Stomach (tissue), 4 donors: ENCODE data around the gene IRF1.

Source experiments
- EP300 ChIP-seq: sonication (generic); formaldehyde crosslinking; IDR thresholded peaks from one replicate; pipeline ENCODE4 v1.6.1; 2017; ENCODE audit warnings: antibody characterized with exemption
- POLR2A ChIP-seq, 4 donors: fragments of 450-650 bp; IDR thresholded peaks; one replicate each; pipeline ENCODE4 v1.6.1; 2016; ENCODE audit warnings: antibody characterized with exemption in 4 of 4, control low read depth in 2 of 4, mild to moderate bottlenecking in 1 of 4, moderate library complexity in 1 of 4
- POLR2AphosphoS5 ChIP-seq, 3 donors: sonication (generic); formaldehyde crosslinking; IDR thresholded peaks; one replicate each; pipeline ENCODE4 v1.6.1; 2016; ENCODE audit warnings: antibody characterized with exemption in 3 of 3
- TF ChIP-seq, protein P1 (sequence below), 7 experiments: fragments of 450-650 bp in 4 of 7; fragments of 200-600 bp in 3 of 7; sonication (generic) in 3 of 7; IDR thresholded peaks; one replicate each; pipeline ENCODE4 v1.5.1; 2016 to 2019; ENCODE audit warnings: antibody characterized with exemption in 7 of 7, control low read depth in 2 of 7, mild to moderate bottlenecking in 1 of 7

DNA sequence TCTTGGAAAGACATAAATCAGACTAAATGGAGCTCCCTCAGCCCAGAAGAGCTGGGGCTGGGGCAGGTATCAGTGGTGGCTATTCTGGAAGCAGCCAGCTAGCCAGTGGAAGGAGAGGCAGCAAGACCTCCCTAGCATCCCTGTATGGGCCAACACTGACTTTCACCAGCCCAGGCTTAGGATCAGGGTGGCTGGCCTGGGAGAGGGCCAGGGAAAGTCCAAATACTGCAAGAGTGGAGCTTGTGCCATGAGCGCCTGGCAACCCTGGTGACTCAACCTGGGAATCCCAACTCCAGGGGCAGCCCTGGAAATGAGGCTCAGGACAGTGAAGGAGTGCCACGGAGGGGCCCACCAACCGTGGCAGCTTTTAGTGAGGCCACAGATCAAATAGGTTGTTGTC lies 7.6 kb upstream of the IRF1 start:
- TF ChIP-seq, protein P1, sequence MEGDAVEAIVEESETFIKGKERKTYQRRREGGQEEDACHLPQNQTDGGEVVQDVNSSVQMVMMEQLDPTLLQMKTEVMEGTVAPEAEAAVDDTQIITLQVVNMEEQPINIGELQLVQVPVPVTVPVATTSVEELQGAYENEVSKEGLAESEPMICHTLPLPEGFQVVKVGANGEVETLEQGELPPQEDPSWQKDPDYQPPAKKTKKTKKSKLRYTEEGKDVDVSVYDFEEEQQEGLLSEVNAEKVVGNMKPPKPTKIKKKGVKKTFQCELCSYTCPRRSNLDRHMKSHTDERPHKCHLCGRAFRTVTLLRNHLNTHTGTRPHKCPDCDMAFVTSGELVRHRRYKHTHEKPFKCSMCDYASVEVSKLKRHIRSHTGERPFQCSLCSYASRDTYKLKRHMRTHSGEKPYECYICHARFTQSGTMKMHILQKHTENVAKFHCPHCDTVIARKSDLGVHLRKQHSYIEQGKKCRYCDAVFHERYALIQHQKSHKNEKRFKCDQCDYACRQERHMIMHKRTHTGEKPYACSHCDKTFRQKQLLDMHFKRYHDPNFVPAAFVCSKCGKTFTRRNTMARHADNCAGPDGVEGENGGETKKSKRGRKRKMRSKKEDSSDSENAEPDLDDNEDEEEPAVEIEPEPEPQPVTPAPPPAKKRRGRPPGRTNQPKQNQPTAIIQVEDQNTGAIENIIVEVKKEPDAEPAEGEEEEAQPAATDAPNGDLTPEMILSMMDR (IDR thresholded peaks at IDR 0.05) = no peak
- TF ChIP-seq EP300 (no peak), POLR2A (IDR thresholded peaks at IDR 0.05) (no peak), POLR2AphosphoS5 (IDR thresholded peaks at IDR 0.05) (peak in 1 of 3 donors; percentile 30)
